Renal cortex interstitium (tissue), 11 donors: ENCODE measurements around the gene TTYH1. TPM values are rescaled to one million over a fixed set of nuclear protein-coding genes. Genes with fewer than 3 reads are reported as not detected.

Source experiments
- DNase-seq, 11 donors: peaks; one replicate each; pipeline ENCODE4 v3.0.0-alpha.2; 2013; ENCODE audit warnings: low read depth in 9 of 11, low spot score in 4 of 11; ENCODE audit errors: extremely low read depth in 1 of 11
- polyA plus RNA-seq, 3 donors: library from polyadenylated mRNA; unstranded; fragments of 120-200 nt; gene quantifications; one replicate each; pipeline ENCODE4 v1.2.1, GENCODE V29; 2013; ENCODE audit not compliant: insufficient read length in 3 of 3

TTYH1 gene
- polyA plus RNA-seq, 3 donors: 7.7 to 13.5 (median 8.0) TPM

- DNase-seq: no peak
Measured at GRCh38 chr19:54418030-54418929, 3.0 kb downstream of the TTYH1 start.

- no peak for DNase-seq
Measured at GRCh38 chr19:54418930-54419800, 3.9 kb downstream of the TTYH1 start.

- DNase-seq: no peak
Measured at GRCh38 chr19:54420068-54420382, 4.8 kb downstream of the TTYH1 start.

- DNase-seq: peak in 1 of 11 donors; percentile 36
Measured at GRCh38 chr19:54420383-54421168, 5.3 kb downstream of the TTYH1 start.

- no peak for DNase-seq
Measured at GRCh38 chr19:54421169-54421516, 5.9 kb downstream of the TTYH1 start.

GRCh38 chr19:54421521-54421920, 6.3 kb downstream of the TTYH1 start:
- no peak for DNase-seq

- DNase-seq: no peak
Measured at GRCh38 chr19:54422136-54422535, 6.9 kb downstream of the TTYH1 start.

GRCh38 chr19:54424201-54424600, 8.9 kb downstream of the TTYH1 start:
- no peak for DNase-seq

- no peak for DNase-seq
Measured at GRCh38 chr19:54424660-54425381, 9.6 kb downstream of the TTYH1 start.

- no peak for DNase-seq
Measured at GRCh38 chr19:54425382-54425723, 10.1 kb downstream of the TTYH1 start.

GRCh38 chr19:54426291-54426931, 11.1 kb downstream of the TTYH1 start:
- no peak for DNase-seq

GRCh38 chr19:54427586-54427985, 12.3 kb downstream of the TTYH1 start:
- DNase-seq: no peak

GRCh38 chr19:54428323-54429175, 13.3 kb downstream of the TTYH1 start:
- DNase-seq: no peak

- no peak for DNase-seq
Measured at GRCh38 chr19:54429176-54429495, 13.9 kb downstream of the TTYH1 start.

GRCh38 chr19:54429545-54430227, 14.4 kb downstream of the TTYH1 start:
- no peak for DNase-seq

GRCh38 chr19:54430306-54431254, 15.3 kb downstream of the TTYH1 start:
- DNase-seq: peak in 8 of 11 donors; percentile 49 to 74 (median 61)
